IMR-90 (cell line): ENCODE results near the gene C11orf58. TPM values are rescaled to one million over a fixed set of nuclear protein-coding genes. Genes with fewer than 3 reads are reported as not detected.

Experiments
- ATAC-seq: fragments of 200-7000 bp; cut with Tn5 transposase; 2 replicates; pipeline ENCODE4 v1.9.1; 2020; ENCODE audit warnings: low read depth, mild to moderate bottlenecking, moderate library complexity
- BruUV-seq: library from RNA; stranded (reverse); fragments of 400-500 nt; replicated peaks from 2 replicates; lab custom pipeline; 2021; lab: Mats Ljungman, UMichigan
- CTCF ChIA-PET: fragments of 300-600 bp; formaldehyde crosslinking; extraction: SDS; loops from one replicate; lab custom pipeline; 2021; ENCODE audit warnings: antibody characterized with exemption; lab: Yijun Ruan, JAX
- POLR2A ChIA-PET: fragments of 300-600 bp; sonication (Branson Sonifier 250); formaldehyde crosslinking; loops from one replicate; lab custom pipeline; 2022; ENCODE audit warnings: antibody characterized with exemption; ENCODE audit not compliant: unreplicated experiment; lab: Charles Lee
- DNase-seq: peaks from one replicate; pipeline ENCODE4 v3.0.0; 2013
- H2AFZ ChIP-seq: replicated peaks from 2 replicates; pipeline ENCODE3; 2013; ENCODE audit warnings: low read length, mild to moderate bottlenecking; ENCODE audit not compliant: poor library complexity
- H2AK5ac ChIP-seq: 2 replicates; pipeline ENCODE4 v1.6.1; 2013; ENCODE audit warnings: low read depth, low read length, inconsistent platforms
- H2AK9ac ChIP-seq: replicated peaks from 2 replicates; pipeline ENCODE3; 2013; ENCODE audit warnings: mild to moderate bottlenecking, low read depth, low read length, moderate library complexity; ENCODE audit not compliant: poor library complexity
- H2BK120ac ChIP-seq: 2 replicates; pipeline ENCODE4 v1.6.1; 2013; ENCODE audit warnings: low read depth, low read length, inconsistent platforms
- H2BK15ac ChIP-seq: 3 replicates; pipeline ENCODE4 v1.6.1; 2013; ENCODE audit warnings: low read depth, low read length, inconsistent platforms
- H2BK20ac ChIP-seq: 2 replicates; pipeline ENCODE4 v1.6.1; 2013; ENCODE audit warnings: low read depth, mild to moderate bottlenecking, inconsistent platforms, low read length, moderate library complexity
- H2BK5ac ChIP-seq: 2 replicates; pipeline ENCODE4 v1.6.1; 2013; ENCODE audit warnings: mild to moderate bottlenecking, low read depth, low read length, inconsistent platforms; ENCODE audit not compliant: poor library complexity, severe bottlenecking
- H3K14ac ChIP-seq: replicated peaks from 2 replicates; pipeline ENCODE4 v1.6.1; 2013; ENCODE audit warnings: low read depth, low read length, inconsistent platforms
- H3K18ac ChIP-seq: 2 replicates; pipeline ENCODE4 v1.6.1; 2013; ENCODE audit warnings: low read depth, low read length, control low read depth
- H3K23ac ChIP-seq: 2 replicates; pipeline ENCODE4 v1.6.1; 2013; ENCODE audit warnings: low read depth, low read length, inconsistent platforms
- H3K27ac ChIP-seq: 2 replicates; pipeline ENCODE4 v1.5.1; 2013; ENCODE audit warnings: mild to moderate bottlenecking, control low read depth, low read length; ENCODE audit not compliant: insufficient read depth
- H3K27me3 ChIP-seq: 2 replicates; pipeline ENCODE4 v1.6.1; 2013; ENCODE audit warnings: low read length; ENCODE audit not compliant: control insufficient read depth, insufficient read depth
- H3K36me3 ChIP-seq: 2 replicates; pipeline ENCODE4 v1.6.1; 2013; ENCODE audit warnings: low read length, mixed read lengths; ENCODE audit not compliant: control insufficient read depth, insufficient read depth
- H3K4ac ChIP-seq: 2 replicates; pipeline ENCODE4 v1.6.1; 2013; ENCODE audit warnings: low read depth, low read length, inconsistent platforms
- H3K4me1 ChIP-seq: 2 replicates; pipeline ENCODE4 v1.6.1; 2013; ENCODE audit warnings: low read length, mixed read lengths; ENCODE audit not compliant: control insufficient read depth, insufficient read depth
- H3K4me2 ChIP-seq: 2 replicates; pipeline ENCODE4 v1.6.1; 2013; ENCODE audit warnings: low read depth, mild to moderate bottlenecking, control low read depth, low read length, moderate library complexity
- H3K4me3 ChIP-seq: 2 replicates; pipeline ENCODE4 v1.5.1; 2013; ENCODE audit warnings: low read depth, mild to moderate bottlenecking, control low read depth, low read length, moderate library complexity; ENCODE audit not compliant: insufficient read depth
- H3K56ac ChIP-seq: 2 replicates; pipeline ENCODE4 v1.6.1; 2013; ENCODE audit warnings: low read length, inconsistent platforms; ENCODE audit not compliant: insufficient read depth; ENCODE audit errors: extremely low read depth
- H3K79me1 ChIP-seq, 2 experiments: 2 replicates each; pipeline ENCODE4 v1.6.1; 2013; ENCODE audit warnings: low read length in 2 of 2, inconsistent platforms in 1 of 2, low read depth in 1 of 2
- H3K9ac ChIP-seq: 2 replicates; pipeline ENCODE4 v1.6.1; 2013; ENCODE audit warnings: low read depth, low read length, control low read depth
- H3K9me1 ChIP-seq: 2 replicates; pipeline ENCODE4 v1.6.1; 2013; ENCODE audit warnings: low read length, inconsistent platforms; ENCODE audit not compliant: insufficient read depth
- H3K9me3 ChIP-seq: 2 replicates; pipeline ENCODE4 v1.6.1; 2013; ENCODE audit warnings: low read length; ENCODE audit not compliant: control insufficient read depth, insufficient read depth
- H4K20me1 ChIP-seq: 2 replicates; pipeline ENCODE4 v1.6.1; 2013; ENCODE audit warnings: low read length, inconsistent platforms; ENCODE audit not compliant: insufficient read depth
- H4K5ac ChIP-seq: 2 replicates; pipeline ENCODE4 v1.6.1; 2013; ENCODE audit warnings: mild to moderate bottlenecking, low read depth, low read length, control low read depth
- H4K8ac ChIP-seq, 2 experiments: 2 replicates each; pipeline ENCODE4 v1.6.1; 2013; ENCODE audit warnings: low read depth in 2 of 2, low read length in 2 of 2, control low read depth in 1 of 2, inconsistent platforms in 1 of 2
- H4K91ac ChIP-seq: 2 replicates; pipeline ENCODE4 v1.6.1; 2013; ENCODE audit warnings: low read depth, low read length, inconsistent platforms; ENCODE audit not compliant: insufficient read depth
- BHLHE40 ChIP-seq: fragments of 150-350 bp; IDR thresholded peaks from 2 replicates; pipeline ENCODE4 v1.6.1; 2016; ENCODE audit warnings: mild to moderate bottlenecking, low read depth, low read length
- CEBPB ChIP-seq: IDR thresholded peaks from 2 replicates; pipeline ENCODE4 v1.6.1; 2012; ENCODE audit warnings: low read depth, low read length, improper control_type of control experiment
- CHD1 ChIP-seq: IDR thresholded peaks from 2 replicates; pipeline ENCODE4 v1.6.1; 2012; ENCODE audit warnings: low read depth, low read length, improper control_type of control experiment
- ELK1 ChIP-seq: fragments of 150-350 bp; IDR thresholded peaks from 2 replicates; pipeline ENCODE4 v1.6.1; 2016; ENCODE audit warnings: low read depth, mild to moderate bottlenecking, low read length, moderate library complexity, borderline replicate concordance
- FOS ChIP-seq: fragments of 150-350 bp; IDR thresholded peaks from 2 replicates; pipeline ENCODE4 v1.6.1; 2016; ENCODE audit warnings: low read depth, low read length
- MAFK ChIP-seq: IDR thresholded peaks from 2 replicates; pipeline ENCODE4 v1.6.1; 2012; ENCODE audit warnings: low read depth, low read length, improper control_type of control experiment
- MAZ ChIP-seq: IDR thresholded peaks from 2 replicates; pipeline ENCODE4 v1.6.1; 2012; ENCODE audit warnings: low read depth, mild to moderate bottlenecking, low read length, improper control_type of control experiment, moderate library complexity, borderline replicate concordance
- MXI1 ChIP-seq: IDR thresholded peaks from 2 replicates; pipeline ENCODE4 v1.6.1; 2012; ENCODE audit warnings: low read depth, mild to moderate bottlenecking, low read length, moderate library complexity, borderline replicate concordance
- NFE2L2 ChIP-seq: fragments of 150-350 bp; IDR thresholded peaks from 2 replicates; pipeline ENCODE4 v1.6.1; 2016; ENCODE audit warnings: low read depth, mild to moderate bottlenecking, low read length
- POLR2A ChIP-seq: IDR thresholded peaks from 2 replicates; pipeline ENCODE4 v1.6.1; 2012; ENCODE audit warnings: mild to moderate bottlenecking, low read depth, low read length
- RAD21 ChIP-seq: IDR thresholded peaks from 2 replicates; pipeline ENCODE4 v1.6.1; 2012; ENCODE audit warnings: low read length, improper control_type of control experiment
- RCOR1 ChIP-seq: IDR thresholded peaks from 2 replicates; pipeline ENCODE4 v1.6.1; 2012; ENCODE audit warnings: mild to moderate bottlenecking, low read length, improper control_type of control experiment; ENCODE audit not compliant: insufficient replicate concordance
- RFX5 ChIP-seq: IDR thresholded peaks from 2 replicates; pipeline ENCODE4 v1.8.0; 2012; ENCODE audit warnings: low read depth, mild to moderate bottlenecking, low read length, moderate library complexity
- WGBS, 2 experiments: methylation state at CpG; one replicate each; pipeline versions ENCODE4 v1.1.5 to v1.1.7; 2013; ENCODE audit warnings: missing lambda C conversion rate in 2 of 2; ENCODE audit not compliant: insufficient read length in 1 of 2; ENCODE audit errors: extremely low coverage in 2 of 2; 5-methylcytosine and 5-hydroxymethylcytosine counted together
- dilution Hi-C: fragments of 300-500 bp; cut with HindIII; formaldehyde crosslinking; loops from one replicate; pipeline ENCODE4 v1.14.3; 2018; ENCODE audit warnings: low sequenced_read_pairs; ENCODE audit not compliant: unreplicated experiment
- in situ Hi-C: fragments of 300-500 bp; cut with MboI; formaldehyde crosslinking; loops from 3 replicates; pipeline ENCODE4 v1.14.3; 2019; ENCODE audit warnings: low sequenced_read_pairs, inconsistent platforms, mixed read lengths
- intact Hi-C: fragments of 100-400 bp; cut with micrococcal nuclease; formaldehyde crosslinking; loops from 2 replicates; pipeline ENCODE4 v1.10.0; 2022
- polyA plus RNA-seq, 3 experiments: library from polyadenylated mRNA; depleted of rRNA; stranded (reverse); fragments of >200 nt; gene quantifications; 2 replicates each; pipeline ENCODE4 v1.2.3, GENCODE V29; 2012; ENCODE audit warnings: low replicate concordance in 1 of 3
- total RNA-seq: library from RNA; depleted of rRNA; stranded (reverse); fragments of >200 nt; gene quantifications from 2 replicates; pipeline ENCODE4 v1.2.3, GENCODE V29; 2012
- TF ChIP-seq, protein P1 (sequence below): conservative IDR thresholded peaks from 2 replicates; pipeline ENCODE4 v1.5.1; 2012; ENCODE audit warnings: mild to moderate bottlenecking, low read depth, low read length, improper control_type of control experiment
- TF ChIP-seq, protein P2 (sequence below): fragments of 150-350 bp; IDR thresholded peaks from 2 replicates; pipeline ENCODE4 v1.6.1; 2017; ENCODE audit warnings: mild to moderate bottlenecking, antibody characterized with exemption, low read length, low read depth

The C11orf58 gene
- total and polyA plus RNA-seq, 2 of the 4 experiments (the other 2 are of a cell fraction): 53.8 to 67.8 TPM

GRCh38 chr11:16772141-16772512, 33.7 kb downstream of the C11orf58 start:
- Histone ChIP-seq H3K14ac (no peak overlapping the region), H4K91ac (no peak overlapping the region), H2AFZ (no peak overlapping the region), H3K36me3 (no peaks in the 10 kb centered on the region), H2BK15ac (no peak overlapping the region), H2AK9ac (no peak overlapping the region), H3K27ac (no peak overlapping the region), H3K4me1 (no peaks in the 10 kb centered on the region; the same call in 1 of the 2 replicates), H2BK20ac (no peak overlapping the region), H4K20me1 (no peaks in the 10 kb centered on the region), H4K5ac (no peak overlapping the region), H3K9me3 (no peaks in the 10 kb centered on the region), H3K18ac (no peak overlapping the region), H4K8ac (no peak overlapping the region), H3K56ac (no peak overlapping the region), H2BK5ac (no peak overlapping the region), H3K4me3 (no peak overlapping the region), H3K27me3 (peaks cover 52% of the 10 kb centered on the region), H3K23ac (no peak overlapping the region), H3K9me1 (no peaks in the 10 kb centered on the region), H3K4ac (no peak overlapping the region), H3K9ac (no peak overlapping the region), H2BK120ac (no peak overlapping the region), H3K4me2 (no peak overlapping the region), H3K79me1 (no peaks in the 10 kb centered on the region), H2AK5ac (no peak overlapping the region)
- ChIA-PET POLR2A (no interaction called here), CTCF (no interaction called here)
- DNase-seq: no peak
- intact Hi-C loops: no loop called here
- no TSS peak for BruUV-seq
- TF ChIP-seq NFE2L2: no peak
- TF ChIP-seq, protein P1, sequence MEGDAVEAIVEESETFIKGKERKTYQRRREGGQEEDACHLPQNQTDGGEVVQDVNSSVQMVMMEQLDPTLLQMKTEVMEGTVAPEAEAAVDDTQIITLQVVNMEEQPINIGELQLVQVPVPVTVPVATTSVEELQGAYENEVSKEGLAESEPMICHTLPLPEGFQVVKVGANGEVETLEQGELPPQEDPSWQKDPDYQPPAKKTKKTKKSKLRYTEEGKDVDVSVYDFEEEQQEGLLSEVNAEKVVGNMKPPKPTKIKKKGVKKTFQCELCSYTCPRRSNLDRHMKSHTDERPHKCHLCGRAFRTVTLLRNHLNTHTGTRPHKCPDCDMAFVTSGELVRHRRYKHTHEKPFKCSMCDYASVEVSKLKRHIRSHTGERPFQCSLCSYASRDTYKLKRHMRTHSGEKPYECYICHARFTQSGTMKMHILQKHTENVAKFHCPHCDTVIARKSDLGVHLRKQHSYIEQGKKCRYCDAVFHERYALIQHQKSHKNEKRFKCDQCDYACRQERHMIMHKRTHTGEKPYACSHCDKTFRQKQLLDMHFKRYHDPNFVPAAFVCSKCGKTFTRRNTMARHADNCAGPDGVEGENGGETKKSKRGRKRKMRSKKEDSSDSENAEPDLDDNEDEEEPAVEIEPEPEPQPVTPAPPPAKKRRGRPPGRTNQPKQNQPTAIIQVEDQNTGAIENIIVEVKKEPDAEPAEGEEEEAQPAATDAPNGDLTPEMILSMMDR: no peak
- TF ChIP-seq RFX5: no peak
- no peak for TF ChIP-seq ELK1
- TF ChIP-seq, protein P2, sequence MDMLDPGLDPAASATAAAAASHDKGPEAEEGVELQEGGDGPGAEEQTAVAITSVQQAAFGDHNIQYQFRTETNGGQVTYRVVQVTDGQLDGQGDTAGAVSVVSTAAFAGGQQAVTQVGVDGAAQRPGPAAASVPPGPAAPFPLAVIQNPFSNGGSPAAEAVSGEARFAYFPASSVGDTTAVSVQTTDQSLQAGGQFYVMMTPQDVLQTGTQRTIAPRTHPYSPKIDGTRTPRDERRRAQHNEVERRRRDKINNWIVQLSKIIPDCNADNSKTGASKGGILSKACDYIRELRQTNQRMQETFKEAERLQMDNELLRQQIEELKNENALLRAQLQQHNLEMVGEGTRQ: no peak
- no peak for TF ChIP-seq BHLHE40
- no peak for TF ChIP-seq RAD21
- no peak for TF ChIP-seq MAFK
- no peak for TF ChIP-seq CEBPB
- no peak for TF ChIP-seq MXI1
- no peak for TF ChIP-seq CHD1
- no peak for TF ChIP-seq RCOR1
- TF ChIP-seq POLR2A: no peak
- no peak for TF ChIP-seq FOS
- no peak for TF ChIP-seq MAZ
- ATAC-seq: no peak
- in situ Hi-C loops: no loop called here
- no CpG with 5 or more reads among the region's 2 CpGs for WGBS, 2 experiments
- dilution Hi-C loops: no loop called here
